HepG2 (cell line): ENCODE measurements around the gene THRA. TPM values are rescaled to one million over a fixed set of nuclear protein-coding genes. Genes with fewer than 3 reads are reported as not detected.

Experiments
- ASH2L ChIP-seq: fragments of 300-600, 200-600 bp; sonication (generic); IDR thresholded peaks from 2 replicates; pipeline ENCODE4 v1.7.0; 2017; ENCODE audit warnings: low read depth, mild to moderate bottlenecking, moderate library complexity, mixed read lengths, low read length; ENCODE audit not compliant: insufficient read length
- ATF6 ChIP-seq: sonication (generic); formaldehyde crosslinking; conservative IDR thresholded peaks from 2 replicates; pipeline ENCODE4 v1.4.0; 2020; ENCODE audit warnings: missing genetic modification reagents
- BHLHE40 ChIP-seq: IDR thresholded peaks from 2 replicates; pipeline ENCODE4 v1.6.1; 2011; ENCODE audit warnings: low read length, improper control_type of control experiment
- FOSL1 ChIP-seq: sonication (generic); formaldehyde crosslinking; IDR thresholded peaks from 2 replicates; pipeline ENCODE4 v1.9.0; 2021; ENCODE audit warnings: missing genetic modification reagents, borderline replicate concordance
- HDAC6 ChIP-seq: fragments of 200-600 bp; sonication (generic); IDR thresholded peaks from 2 replicates; pipeline ENCODE4 v1.7.0; 2017; ENCODE audit warnings: mild to moderate bottlenecking, antibody characterized with exemption, low read length, low read depth
- KDM3A ChIP-seq: IDR thresholded peaks from 2 replicates; pipeline ENCODE4 v1.6.1; 2018; ENCODE audit warnings: low read depth, missing compliant biosample characterization
- MAFK ChIP-seq, 2 experiments: IDR thresholded peaks in 1 of 2; conservative IDR thresholded peaks in 1 of 2; 2 replicates each; pipeline ENCODE4 v1.6.1; 2011; ENCODE audit warnings: improper control_type of control experiment in 2 of 2, low read length in 2 of 2
- NCOA5 ChIP-seq: sonication (generic); formaldehyde crosslinking; IDR thresholded peaks from 2 replicates; pipeline ENCODE4 v1.4.0; 2020; ENCODE audit warnings: missing genetic modification reagents
- NFE2L1 ChIP-seq: sonication (generic); formaldehyde crosslinking; IDR thresholded peaks from 2 replicates; pipeline ENCODE4 v1.4.0; 2020; ENCODE audit warnings: missing genetic modification reagents, mild to moderate bottlenecking, borderline replicate concordance
- PCBP2 ChIP-seq: fragments of 200-400 bp; formaldehyde crosslinking; optimal IDR thresholded peaks from 2 replicates; pipeline ENCODE3; 2018; ENCODE audit warnings: low read length, low read depth; ENCODE audit not compliant: poor library complexity, severe bottlenecking
- RORA ChIP-seq: sonication (generic); formaldehyde crosslinking; IDR thresholded peaks from 2 replicates; pipeline ENCODE4 v1.5.0; 2020; ENCODE audit warnings: mild to moderate bottlenecking, missing genetic modification reagents, moderate library complexity
- SETDB1 ChIP-seq: sonication (generic); formaldehyde crosslinking; IDR thresholded peaks from 2 replicates; pipeline ENCODE4 v1.5.1; 2020; ENCODE audit warnings: missing genetic modification reagents, mild to moderate bottlenecking, borderline replicate concordance
- TFDP2 ChIP-seq: sonication (generic); formaldehyde crosslinking; IDR thresholded peaks from 2 replicates; pipeline ENCODE4 v1.4.0; 2020; ENCODE audit warnings: missing genetic modification reagents
- TOE1 ChIP-seq: sonication (generic); formaldehyde crosslinking; IDR thresholded peaks from 2 replicates; pipeline ENCODE4 v1.4.0; 2020; ENCODE audit warnings: mild to moderate bottlenecking, missing genetic modification reagents
- U2AF1 ChIP-seq: fragments of 200-400 bp; formaldehyde crosslinking; optimal IDR thresholded peaks from 2 replicates; pipeline ENCODE3; 2017; ENCODE audit warnings: mild to moderate bottlenecking, low read depth, low read length
- ZFX ChIP-seq: sonication (generic); formaldehyde crosslinking; IDR thresholded peaks from 2 replicates; pipeline ENCODE4 v1.4.0; 2020; ENCODE audit warnings: mild to moderate bottlenecking, low read depth, missing genetic modification reagents, moderate library complexity
- ZNF644 ChIP-seq: IDR thresholded peaks from 2 replicates; pipeline ENCODE4 v1.6.1; 2016; ENCODE audit warnings: low read depth
- ZNF800 ChIP-seq: sonication (generic); formaldehyde crosslinking; IDR thresholded peaks from 2 replicates; pipeline ENCODE4 v1.4.0; 2020; ENCODE audit warnings: missing genetic modification reagents
- ZNF839 ChIP-seq: sonication (generic); formaldehyde crosslinking; IDR thresholded peaks from 2 replicates; pipeline ENCODE4 v1.4.0; 2020; ENCODE audit warnings: missing genetic modification reagents, mild to moderate bottlenecking, borderline replicate concordance
- ZNF883 ChIP-seq: sonication (generic); formaldehyde crosslinking; IDR thresholded peaks from 2 replicates; pipeline ENCODE4 v1.5.1; 2020; ENCODE audit warnings: mild to moderate bottlenecking, missing genetic modification reagents; ENCODE audit errors: not compliant biosample characterization
- polyA plus RNA-seq, 8 experiments: library from polyadenylated mRNA; depleted of rRNA in 3 of 8; stranded (reverse) in 7 of 8; unstranded in 1 of 8; fragments of >200 nt; fragmentation: Illumina TruSeq in 4 of 8; extraction: Trizol in 4 of 8; gene quantifications; 2 replicates each; pipeline versions ENCODE4 v1.2.1 to v1.2.3, GENCODE V29; 2011 to 2016; ENCODE audit warnings: low read depth in 4 of 8, missing spikeins in 1 of 8, mixed read lengths in 1 of 8; ENCODE audit not compliant: insufficient read depth in 1 of 8
- total RNA-seq, 5 experiments: library from RNA; depleted of rRNA; stranded (reverse); fragments of >200 nt; fragmentation: Illumina TruSeq; extraction: Trizol; gene quantifications; 2 replicates each; pipeline ENCODE4 v1.2.3, GENCODE V29; 2016; ENCODE audit warnings: low read depth in 1 of 5
- TF ChIP-seq, protein P1 (sequence below): sonication (generic); formaldehyde crosslinking; conservative IDR thresholded peaks from 2 replicates; pipeline ENCODE4 v1.4.0; 2020; ENCODE audit warnings: missing genetic modification reagents
- TF ChIP-seq, protein P2 (sequence below): conservative IDR thresholded peaks from 2 replicates; pipeline ENCODE4 v1.6.1; 2018; ENCODE audit warnings: missing genetic modification reagents

THRA gene
- total and polyA plus RNA-seq, 2 of the 13 experiments (the other 11 are each of a cell fraction or from before 2014, with no cell fraction given), result 8.0 to 9.9 TPM

- peak; percentile 59; the same call in 1 of the 2 replicates for TF ChIP-seq ZNF800 (CRISPR knock-in tag)
- TF ChIP-seq ZNF883, result peak; percentile 100
- no peak for TF ChIP-seq NCOA5 (CRISPR knock-in tag)
- peak; percentile 99 for TF ChIP-seq BHLHE40
- no peak for TF ChIP-seq HDAC6
- peak; percentile 99; the same call in 1 of the 2 replicates for TF ChIP-seq RORA (CRISPR knock-in tag)
- peak; percentile 96; the same call in 1 of the 2 replicates for TF ChIP-seq ZNF839 (CRISPR knock-in tag)
- TF ChIP-seq TOE1, result 0 out of 2 replicates have a peak, but pooled peaks have one; percentile 44
- TF ChIP-seq NFE2L1 (CRISPR knock-in tag), result no peak
- TF ChIP-seq, protein P1, sequence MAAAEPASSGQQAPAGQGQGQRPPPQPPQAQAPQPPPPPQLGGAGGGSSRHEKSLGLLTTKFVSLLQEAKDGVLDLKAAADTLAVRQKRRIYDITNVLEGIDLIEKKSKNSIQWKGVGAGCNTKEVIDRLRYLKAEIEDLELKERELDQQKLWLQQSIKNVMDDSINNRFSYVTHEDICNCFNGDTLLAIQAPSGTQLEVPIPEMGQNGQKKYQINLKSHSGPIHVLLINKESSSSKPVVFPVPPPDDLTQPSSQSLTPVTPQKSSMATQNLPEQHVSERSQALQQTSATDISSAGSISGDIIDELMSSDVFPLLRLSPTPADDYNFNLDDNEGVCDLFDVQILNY (CRISPR knock-in tag), result no peak
- peak; percentile 71; the same call in 1 of the 2 replicates for TF ChIP-seq KDM3A (CRISPR knock-in tag)
- 0 out of 2 replicates have a peak, but pooled peaks have one; percentile 25 for TF ChIP-seq SETDB1 (CRISPR knock-in tag)
- TF ChIP-seq ZNF644, result 0 out of 2 replicates have a peak, but pooled peaks have one; percentile 27
- no peak for TF ChIP-seq U2AF1
- no peak for TF ChIP-seq PCBP2
- TF ChIP-seq, protein P2, sequence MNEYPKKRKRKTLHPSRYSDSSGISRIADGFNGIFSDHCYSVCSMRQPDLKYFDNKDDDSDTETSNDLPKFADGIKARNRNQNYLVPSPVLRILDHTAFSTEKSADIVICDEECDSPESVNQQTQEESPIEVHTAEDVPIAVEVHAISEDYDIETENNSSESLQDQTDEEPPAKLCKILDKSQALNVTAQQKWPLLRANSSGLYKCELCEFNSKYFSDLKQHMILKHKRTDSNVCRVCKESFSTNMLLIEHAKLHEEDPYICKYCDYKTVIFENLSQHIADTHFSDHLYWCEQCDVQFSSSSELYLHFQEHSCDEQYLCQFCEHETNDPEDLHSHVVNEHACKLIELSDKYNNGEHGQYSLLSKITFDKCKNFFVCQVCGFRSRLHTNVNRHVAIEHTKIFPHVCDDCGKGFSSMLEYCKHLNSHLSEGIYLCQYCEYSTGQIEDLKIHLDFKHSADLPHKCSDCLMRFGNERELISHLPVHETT (CRISPR knock-in tag), result peak; percentile 77; the same call in 1 of the 2 replicates
- TF ChIP-seq ATF6 (CRISPR knock-in tag), result peak; percentile 94; the same call in 1 of the 2 replicates
- peak; percentile 96 for TF ChIP-seq FOSL1
- peak; percentile 93 for TF ChIP-seq ASH2L
- TF ChIP-seq TFDP2 (CRISPR knock-in tag), result peak; percentile 97
- peak; percentile 66 to 69 for TF ChIP-seq MAFK (conservative IDR thresholded peaks at IDR 0.05 in 1 of 2, IDR thresholded peaks at IDR 0.05 in 1 of 2; ENCODE audit: low read length in 2 of 2)
- TF ChIP-seq ZFX (CRISPR knock-in tag), result peak; percentile 84
Observed at GRCh38 chr17:40100669-40101366, 38.1 kb downstream of the THRA start (continued).
